ENCODE results near the gene COBL.

COBL gene

GRCh38 chr7:51124321-51124720 lies 192.3 kb downstream of the COBL start:
- TF ChIP-seq CTCF (IDR thresholded peaks at IDR 0.05; ENCODE audit: insufficient read depth, low read depth, low read length, missing control alignments) = no peak
- DNase-seq (ENCODE audit: low read depth) = no peak
- H3K4me3 ChIP-seq (ENCODE audit: low read depth, low read length) = no peak overlapping the region

GRCh38 chr7:51123322-51124019 lies 193.1 kb downstream of the COBL start:
- no peak for DNase-seq (ENCODE audit: low read depth)
- no peak overlapping the region for H3K4me3 ChIP-seq (ENCODE audit: low read depth, low read length)
- TF ChIP-seq CTCF (IDR thresholded peaks at IDR 0.05; ENCODE audit: insufficient read depth, low read depth, low read length, missing control alignments) = no peak

GRCh38 chr7:51121931-51122425 lies 194.6 kb downstream of the COBL start:
- TF ChIP-seq CTCF (IDR thresholded peaks at IDR 0.05; ENCODE audit: insufficient read depth, low read depth, low read length, missing control alignments) = no peak
- no peak overlapping the region for H3K4me3 ChIP-seq (ENCODE audit: low read depth, low read length)

GRCh38 chr7:51121036-51121790 lies 195.4 kb downstream of the COBL start:
- H3K4me3 ChIP-seq (ENCODE audit: low read depth, low read length) = no peak overlapping the region
- no peak for TF ChIP-seq CTCF (IDR thresholded peaks at IDR 0.05; ENCODE audit: insufficient read depth, low read depth, low read length, missing control alignments)
- DNase-seq (ENCODE audit: low read depth) = no peak

More at GRCh38 chr7:51121931-51122425, 194.6 kb downstream of the COBL start:
- DNase-seq (ENCODE audit: low read depth) = no peak

GRCh38 chr7:51118628-51119027 lies 198.0 kb downstream of the COBL start:
- no peak for DNase-seq (ENCODE audit: low read depth)
- no peak for TF ChIP-seq CTCF (IDR thresholded peaks at IDR 0.05; ENCODE audit: insufficient read depth, low read depth, low read length, missing control alignments)
- no peak overlapping the region for H3K4me3 ChIP-seq (ENCODE audit: low read depth, low read length)

- no peak for TF ChIP-seq CTCF (IDR thresholded peaks at IDR 0.05; ENCODE audit: insufficient read depth, low read depth, low read length, missing control alignments)
- H3K4me3 ChIP-seq (ENCODE audit: low read depth, low read length) = no peak overlapping the region
- no peak for DNase-seq (ENCODE audit: low read depth)
Measured at GRCh38 chr7:51114501-51114900, 202.1 kb downstream of the COBL start.
